Limb (tissue), 2 donors: ENCODE results near the gene CDS2.
A peak's percentile ranks its signal among the peaks of the same experiment; 100 is the strongest.

ENCODE experiments used
- DNase-seq, 2 donors: peaks; one replicate each; pipeline ENCODE4 v3.0.0-alpha.2; 2016; ENCODE audit errors: extremely low spot score in 2 of 2

The CDS2 gene

GRCh38 chr20:5181492-5181891 is 54.7 kb downstream of the CDS2 start:
- DNase-seq, result no peak

DNA sequence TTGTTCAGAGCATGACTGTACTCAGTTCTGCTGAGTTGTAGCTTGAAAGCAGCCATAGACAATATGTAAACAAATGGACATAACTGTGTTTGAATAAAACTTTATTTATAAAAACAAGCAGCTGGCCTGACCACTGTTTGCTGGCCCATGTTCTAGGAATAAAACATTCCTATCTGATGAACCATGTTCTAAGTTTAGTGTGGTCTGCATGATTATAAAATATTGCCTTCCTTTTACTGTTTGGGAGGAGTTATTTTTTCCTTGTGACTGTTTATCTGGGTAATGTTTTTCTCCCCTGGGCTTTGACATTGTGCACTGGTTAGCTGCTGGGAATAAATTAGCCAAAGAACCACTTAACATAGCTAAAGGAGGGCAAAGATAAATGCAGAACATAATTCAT is 55.1 kb downstream of the CDS2 start:
- no peak for DNase-seq

- DNase-seq, result no peak
Measured at GRCh38 chr20:5182615-5183254, 55.9 kb downstream of the CDS2 start.

GRCh38 chr20:5183731-5184474 is 57.1 kb downstream of the CDS2 start:
- DNase-seq, result no peak

DNA sequence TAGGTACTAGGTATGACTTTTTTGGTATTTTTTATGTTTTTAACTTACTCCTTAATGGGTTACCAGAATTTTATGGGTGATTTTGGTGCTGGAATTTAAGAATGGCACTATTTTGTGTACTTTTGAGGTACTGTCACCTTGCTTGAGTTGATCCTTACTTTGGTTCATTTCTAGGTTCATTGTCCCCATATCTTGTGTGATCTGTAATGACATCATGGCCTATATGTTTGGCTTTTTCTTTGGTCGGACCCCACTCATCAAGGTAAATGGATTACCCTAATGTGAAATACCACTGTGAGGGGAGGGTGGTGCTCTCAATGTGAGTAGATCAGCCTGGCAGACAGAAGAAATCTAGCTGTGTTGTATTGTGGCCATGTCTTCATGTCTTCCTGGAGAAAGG is 57.9 kb downstream of the CDS2 start:
- no peak for DNase-seq

DNA sequence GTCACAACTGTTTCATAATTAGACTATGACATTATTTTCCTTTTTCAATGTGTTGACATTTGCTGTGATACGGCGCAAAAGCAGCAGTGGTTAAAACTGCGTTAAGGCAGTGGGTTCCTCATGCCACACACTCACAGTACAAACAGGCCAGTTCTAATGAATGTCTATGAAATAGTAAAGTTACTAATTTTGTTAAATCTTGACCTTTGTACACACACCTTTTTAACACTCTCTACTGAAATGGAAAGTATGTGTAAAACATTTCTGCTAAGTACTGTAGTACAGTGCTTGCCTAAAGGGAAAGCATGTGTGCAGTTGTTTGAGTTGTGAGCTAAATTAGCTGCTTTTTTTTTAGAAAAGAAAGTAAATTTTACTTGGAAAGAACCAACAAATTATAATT is 60.3 kb downstream of the CDS2 start:
- DNase-seq, result no peak

- DNase-seq, result no peak
Measured at GRCh38 chr20:5188736-5189135, 61.9 kb downstream of the CDS2 start.

DNA sequence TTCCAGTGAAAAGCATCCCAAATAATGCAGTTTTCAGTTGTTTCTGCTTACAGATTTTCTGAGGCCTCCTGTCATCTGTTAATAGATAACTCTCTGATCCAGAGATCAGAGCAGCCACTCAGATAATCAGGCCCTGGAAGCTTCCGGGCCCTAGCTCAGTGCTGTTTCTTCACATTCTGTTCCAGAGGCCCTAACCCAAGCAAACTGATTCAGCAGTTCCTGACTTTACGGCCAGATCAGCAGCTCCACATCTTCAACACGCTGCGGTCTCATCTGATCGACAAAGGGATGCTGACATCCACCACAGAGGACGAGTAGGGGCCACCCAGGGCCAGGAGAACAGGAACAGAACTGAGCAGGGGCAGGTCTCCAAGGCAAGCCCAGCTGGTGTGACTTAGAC is 63.1 kb downstream of the CDS2 start:
- DNase-seq, result no peak

DNA sequence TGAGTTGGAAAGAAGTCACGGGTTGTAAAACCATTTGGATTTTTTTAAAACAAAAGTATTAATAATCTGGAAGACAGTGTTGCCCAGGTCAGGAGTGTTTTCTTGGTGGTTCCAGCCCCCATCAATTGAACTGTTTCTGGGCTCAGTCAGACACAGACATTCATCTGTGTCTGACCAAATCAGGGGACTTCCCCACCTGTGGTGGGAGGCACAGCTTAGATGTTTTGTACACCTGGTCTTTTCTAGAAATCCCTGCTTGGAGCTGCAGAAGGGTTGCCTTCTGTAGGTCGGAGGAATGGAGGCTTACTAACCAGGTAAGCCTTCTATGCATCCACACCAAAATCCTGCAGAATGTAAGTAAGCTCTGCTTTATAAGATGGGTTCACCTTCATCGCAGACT is 63.6 kb downstream of the CDS2 start:
- no peak for DNase-seq

- peak; percentile 51 to 81 for DNase-seq
Measured at GRCh38 chr20:5191829-5192569, 65.2 kb downstream of the CDS2 start.

GRCh38 chr20:5192570-5193431 is 66.0 kb downstream of the CDS2 start:
- DNase-seq, result no peak

GRCh38 chr20:5195655-5196054 is 68.8 kb downstream of the CDS2 start:
- DNase-seq, result no peak

DNA sequence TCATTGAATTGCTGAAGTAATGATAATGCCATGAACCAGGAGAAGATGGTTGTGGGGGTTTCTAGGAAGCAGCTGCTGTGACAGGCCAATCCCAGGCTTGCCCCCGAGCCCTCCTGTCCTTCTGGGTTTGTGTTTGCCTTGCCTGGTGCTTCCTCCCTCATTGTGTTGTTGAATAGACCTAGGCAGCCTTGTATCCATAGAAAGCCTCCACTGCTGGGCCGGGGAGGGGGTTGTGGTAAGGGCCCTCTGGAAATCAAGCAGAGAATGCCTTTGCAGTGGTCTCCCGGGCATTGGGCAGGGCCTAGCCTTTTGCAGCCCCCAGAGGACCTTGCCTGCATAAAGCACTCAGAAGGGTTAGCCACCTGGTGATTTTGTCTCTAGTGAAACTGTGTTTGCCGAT is 69.3 kb downstream of the CDS2 start:
- DNase-seq, result no peak

GRCh38 chr20:5197270-5197827 is 70.5 kb downstream of the CDS2 start:
- no peak for DNase-seq

GRCh38 chr20:5197847-5198650 is 71.2 kb downstream of the CDS2 start:
- DNase-seq, result no peak

DNA sequence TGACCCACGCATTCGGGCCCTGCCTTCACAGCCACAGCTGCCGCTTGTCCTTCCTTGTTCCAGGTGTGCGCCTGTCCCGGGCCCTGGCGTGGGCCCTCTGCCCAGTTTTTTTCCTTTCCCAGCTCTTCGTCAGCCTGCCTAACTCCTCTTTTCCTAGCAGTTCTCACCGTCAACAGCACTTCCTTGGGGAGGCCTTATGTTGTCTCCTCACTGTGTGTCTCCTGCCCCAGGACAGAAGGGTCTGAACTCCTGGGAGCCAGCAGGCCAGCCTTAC is 71.8 kb downstream of the CDS2 start:
- no peak for DNase-seq

GRCh38 chr20:5203380-5203779 is 76.6 kb downstream of the CDS2 start:
- no peak for DNase-seq

DNA sequence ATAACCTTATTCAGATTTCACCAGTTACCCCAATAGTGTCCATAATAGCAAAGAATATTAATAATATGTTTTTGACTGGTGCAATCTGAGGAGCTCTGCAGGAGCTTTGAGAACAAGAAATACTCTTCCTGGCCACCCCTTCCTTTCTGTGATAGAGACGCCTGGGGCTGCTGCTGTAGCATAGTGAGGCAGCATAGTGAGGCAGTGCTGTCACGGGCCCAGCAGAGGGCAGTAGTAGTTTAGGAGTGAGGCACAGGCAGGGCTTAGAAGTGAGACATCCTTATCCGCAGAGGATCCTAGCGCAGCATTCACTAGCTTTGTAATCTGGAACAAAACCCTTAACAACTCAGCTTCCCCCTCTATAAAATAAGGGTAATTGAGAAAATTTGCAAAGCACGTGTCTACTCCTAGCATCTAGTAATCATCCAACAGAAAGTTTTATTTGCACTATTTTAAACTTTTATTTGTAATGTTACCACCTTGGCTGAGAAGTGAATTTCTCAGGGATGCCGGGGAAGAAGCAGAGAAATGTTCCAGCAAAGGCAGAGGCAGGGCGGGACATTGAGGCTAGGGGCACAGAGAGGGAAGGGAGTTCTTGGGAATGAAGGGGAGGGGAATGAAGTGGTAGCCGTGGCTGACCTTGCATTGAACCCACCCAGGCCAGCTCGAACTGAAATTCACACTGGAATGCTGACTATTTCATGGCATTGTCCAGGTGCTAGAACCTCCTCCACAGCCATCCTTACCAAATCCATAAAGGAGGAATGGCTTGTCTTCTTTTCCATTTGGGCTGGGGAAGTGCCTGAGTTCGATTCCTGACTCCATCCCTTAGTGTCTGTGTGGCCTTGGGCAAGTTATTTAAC is 78.8 kb downstream of the CDS2 start:
- DNase-seq, result peak; percentile 83 to 84

DNA sequence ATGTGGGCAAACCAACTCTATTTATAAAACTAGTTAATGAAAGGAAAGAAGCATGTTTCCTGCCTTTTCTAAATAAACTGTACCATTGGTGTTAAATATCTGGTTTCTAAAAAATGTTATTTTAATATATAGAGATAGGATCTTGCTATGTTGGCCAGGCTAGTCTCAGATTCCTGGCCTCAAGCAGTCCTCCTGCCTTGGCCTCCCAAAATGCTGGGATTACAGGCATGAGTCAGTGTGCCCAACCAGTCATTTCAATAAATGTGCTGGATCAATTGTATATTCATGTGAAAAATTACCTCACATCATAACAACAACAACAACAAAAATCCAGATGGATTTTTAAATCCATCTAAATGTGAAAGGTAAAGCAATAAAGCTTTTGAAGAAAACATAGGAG is 80.3 kb downstream of the CDS2 start:
- DNase-seq, result no peak
